ENCODE measurements around the gene MLXIP.

Gene MLXIP

GRCh38 chr12:122124370-122124769, 45.8 kb downstream of the MLXIP start:
- no peak for TF ChIP-seq CTCF (IDR thresholded peaks at IDR 0.05; ENCODE audit: low read depth, low read length)
- no peak overlapping the region for H3K4me3 ChIP-seq (ENCODE audit: low read depth, low read length)

GRCh38 chr12:122125452-122126341, 47.1 kb downstream of the MLXIP start:
- no peak for TF ChIP-seq CTCF (IDR thresholded peaks at IDR 0.05; ENCODE audit: low read depth, low read length)
- no peak overlapping the region for H3K4me3 ChIP-seq (ENCODE audit: low read depth, low read length)

- TF ChIP-seq CTCF (IDR thresholded peaks at IDR 0.05; ENCODE audit: low read depth, low read length): no peak
- no peak overlapping the region for H3K4me3 ChIP-seq (ENCODE audit: low read depth, low read length)
Observed at GRCh38 chr12:122126342-122126635, 47.7 kb downstream of the MLXIP start.

- no peak overlapping the region for H3K4me3 ChIP-seq (ENCODE audit: low read depth, low read length)
- TF ChIP-seq CTCF (IDR thresholded peaks at IDR 0.05; ENCODE audit: low read depth, low read length): no peak
Observed at GRCh38 chr12:122126713-122127597, 48.4 kb downstream of the MLXIP start.

- H3K4me3 ChIP-seq (ENCODE audit: low read depth, low read length): no peak overlapping the region
- no peak for TF ChIP-seq CTCF (IDR thresholded peaks at IDR 0.05; ENCODE audit: low read depth, low read length)
Observed at GRCh38 chr12:122127839-122128238, 49.3 kb downstream of the MLXIP start.

- TF ChIP-seq CTCF (IDR thresholded peaks at IDR 0.05; ENCODE audit: low read depth, low read length): no peak
- H3K4me3 ChIP-seq (ENCODE audit: low read depth, low read length): no peak overlapping the region
Observed at GRCh38 chr12:122128481-122128880, 49.9 kb downstream of the MLXIP start.

GRCh38 chr12:122129131-122129530, 50.6 kb downstream of the MLXIP start:
- TF ChIP-seq CTCF (IDR thresholded peaks at IDR 0.05; ENCODE audit: low read depth, low read length): no peak
- no peak overlapping the region for H3K4me3 ChIP-seq (ENCODE audit: low read depth, low read length)

All from WI38 (cell line).